H9 (cell line): ENCODE results near the gene SH2D2A. TPM values are rescaled to one million over a fixed set of nuclear protein-coding genes. Genes with fewer than 3 reads are reported as not detected.

Experiments used
- DNase-seq: peaks from one replicate; pipeline ENCODE4 v3.0.0-alpha.2; 2017
- H2AFZ ChIP-seq: one replicate; pipeline ENCODE4 v1.6.1; 2013; ENCODE audit warnings: mild to moderate bottlenecking, low read length, control low read depth, moderate library complexity
- H2AK5ac ChIP-seq: 2 replicates; pipeline ENCODE4 v1.6.1; 2013; ENCODE audit warnings: low read length, control low read depth, mixed read lengths; ENCODE audit not compliant: insufficient read length
- H2BK120ac ChIP-seq: one replicate; pipeline ENCODE4 v1.6.1; 2013; ENCODE audit warnings: low read depth, mild to moderate bottlenecking, low read length, control low read depth, inconsistent platforms; ENCODE audit not compliant: poor library complexity, severe bottlenecking
- H2BK12ac ChIP-seq: 2 replicates; pipeline ENCODE4 v1.6.1; 2013; ENCODE audit warnings: low read length, control low read depth, mixed read lengths, low read depth; ENCODE audit not compliant: insufficient read length
- H2BK15ac ChIP-seq: 2 replicates; pipeline ENCODE4 v1.6.1; 2013; ENCODE audit warnings: low read depth, low read length, control low read depth
- H2BK20ac ChIP-seq: one replicate; pipeline ENCODE4 v1.6.1; 2013; ENCODE audit warnings: low read depth, mild to moderate bottlenecking, low read length, control low read depth, inconsistent platforms; ENCODE audit not compliant: poor library complexity, severe bottlenecking
- H2BK5ac ChIP-seq: 2 replicates; pipeline ENCODE4 v1.6.1; 2013; ENCODE audit warnings: low read length, control low read depth, mixed read lengths; ENCODE audit not compliant: insufficient read length
- H3K14ac ChIP-seq: 2 replicates; pipeline ENCODE4 v1.6.1; 2013; ENCODE audit warnings: low read length, control low read depth; ENCODE audit not compliant: insufficient read depth
- H3K18ac ChIP-seq: 2 replicates; pipeline ENCODE4 v1.6.1; 2013; ENCODE audit warnings: low read depth, mild to moderate bottlenecking, mixed read lengths, low read length, control low read depth; ENCODE audit not compliant: insufficient read length
- H3K23ac ChIP-seq: 2 replicates; pipeline ENCODE4 v1.6.1; 2013; ENCODE audit warnings: low read length, control low read depth, mixed read lengths, low read depth; ENCODE audit not compliant: insufficient read length
- H3K23me2 ChIP-seq: 2 replicates; pipeline ENCODE4 v1.6.1; 2013; ENCODE audit warnings: low read depth, mild to moderate bottlenecking, mixed read lengths, low read length, control low read depth; ENCODE audit not compliant: insufficient read length, poor library complexity, severe bottlenecking
- H3K27ac ChIP-seq: 2 replicates; pipeline ENCODE4 v1.5.1; 2013; ENCODE audit warnings: low read length, control low read depth, mixed read lengths, low read depth; ENCODE audit not compliant: insufficient read length
- H3K27me3 ChIP-seq: 2 replicates; pipeline ENCODE4 v1.6.1; 2013; ENCODE audit warnings: low read length, control low read depth, inconsistent platforms; ENCODE audit not compliant: insufficient read depth
- H3K4ac ChIP-seq: 2 replicates; pipeline ENCODE4 v1.6.1; 2013; ENCODE audit warnings: low read depth, mild to moderate bottlenecking, control low read depth, inconsistent platforms, low read length, moderate library complexity
- H3K4me1 ChIP-seq: 2 replicates; pipeline ENCODE4 v1.6.1; 2013; ENCODE audit warnings: low read length, control low read depth, inconsistent platforms; ENCODE audit not compliant: insufficient read depth
- H3K4me2 ChIP-seq: 2 replicates; pipeline ENCODE4 v1.6.1; 2013; ENCODE audit warnings: low read length, control low read depth, mixed read lengths; ENCODE audit not compliant: insufficient read length, insufficient read depth
- H3K56ac ChIP-seq: 2 replicates; pipeline ENCODE4 v1.6.1; 2013; ENCODE audit warnings: low read depth, mild to moderate bottlenecking, mixed read lengths, low read length, control low read depth; ENCODE audit not compliant: insufficient read length
- H3K79me1 ChIP-seq: 2 replicates; pipeline ENCODE4 v1.6.1; 2013; ENCODE audit warnings: low read depth, mild to moderate bottlenecking, moderate library complexity, low read length, control low read depth, inconsistent platforms; ENCODE audit not compliant: insufficient read depth, poor library complexity, severe bottlenecking
- H3K79me2 ChIP-seq: 2 replicates; pipeline ENCODE4 v1.6.1; 2013; ENCODE audit warnings: low read length, control low read depth, inconsistent platforms; ENCODE audit not compliant: insufficient read depth
- H3K9ac ChIP-seq: 2 replicates; pipeline ENCODE4 v1.6.1; 2013; ENCODE audit warnings: low read length, control low read depth, mixed read lengths; ENCODE audit not compliant: insufficient read length; ENCODE audit errors: extremely low read depth
- H3K9me3 ChIP-seq: one replicate; pipeline ENCODE4 v1.6.1; 2013; ENCODE audit warnings: low read depth, low read length, inconsistent platforms; ENCODE audit not compliant: control insufficient read depth
- H3T11ph ChIP-seq: one replicate; pipeline ENCODE4 v1.6.1; 2013; ENCODE audit warnings: mild to moderate bottlenecking, low read length, control low read depth, inconsistent platforms
- H4K20me1 ChIP-seq: one replicate; pipeline ENCODE4 v1.6.1; 2013; ENCODE audit not compliant: control insufficient read depth, insufficient read length, insufficient read depth
- H4K5ac ChIP-seq: 2 replicates; pipeline ENCODE4 v1.6.1; 2013; ENCODE audit warnings: low read depth, mild to moderate bottlenecking, mixed read lengths, low read length, control low read depth; ENCODE audit not compliant: insufficient read length
- H4K8ac ChIP-seq: replicated peaks from 2 replicates; pipeline ENCODE4 v1.6.1; 2013; ENCODE audit warnings: low read length, control low read depth, mixed read lengths, low read depth; ENCODE audit not compliant: insufficient read length
- H4K91ac ChIP-seq: 2 replicates; pipeline ENCODE4 v1.6.1; 2013; ENCODE audit warnings: low read depth, mild to moderate bottlenecking, moderate library complexity, mixed read lengths, low read length, control low read depth; ENCODE audit not compliant: insufficient read length
- H3K27ac Mint-ChIP-seq, 3 experiments: 2 replicates in 2 of 3; 3 replicates in 1 of 3; pipeline ENCODE4 v1.8.0; 2020 to 2021; ENCODE audit warnings: mixed read lengths in 3 of 3, mild to moderate bottlenecking in 1 of 3, moderate library complexity in 1 of 3
- H3K27me3 Mint-ChIP-seq: 2 replicates; pipeline ENCODE4 v1.8.0; 2021; ENCODE audit warnings: low read depth, mild to moderate bottlenecking, moderate library complexity, mixed read lengths
- H3K36me3 Mint-ChIP-seq, 3 experiments: 2 replicates in 2 of 3; 3 replicates in 1 of 3; pipeline ENCODE4 v1.8.0; 2020 to 2021; ENCODE audit warnings: low read depth in 3 of 3, mixed read lengths in 3 of 3; ENCODE audit not compliant: insufficient read depth in 1 of 3
- H3K4me1 Mint-ChIP-seq, 2 experiments: 2 replicates each; pipeline ENCODE4 v1.8.0; 2020; ENCODE audit warnings: mixed read lengths in 2 of 2
- H3K4me3 Mint-ChIP-seq, 2 experiments: 2 replicates in 1 of 2; 3 replicates in 1 of 2; pipeline ENCODE4 v1.8.0; 2020 to 2021; ENCODE audit warnings: mild to moderate bottlenecking in 2 of 2, mixed read lengths in 2 of 2, moderate library complexity in 1 of 2
- H3K9me3 Mint-ChIP-seq, 2 experiments: 2 replicates in 1 of 2; 3 replicates in 1 of 2; pipeline ENCODE4 v1.8.0; 2020; ENCODE audit warnings: mild to moderate bottlenecking in 2 of 2, mixed read lengths in 2 of 2, moderate library complexity in 1 of 2
- CTCF ChIP-seq: fragments of 200-600 bp; sonication (generic); conservative IDR thresholded peaks from 3 replicates; pipeline ENCODE4 v1.8.0; 2021; ENCODE audit warnings: antibody characterized with exemption, mild to moderate bottlenecking
- WGBS: extraction: QIAGEN DNeasy Blood & Tissue Kit; methylation state at CpG from one replicate; pipeline ENCODE4 v1.1.7; 2013; ENCODE audit warnings: missing lambda C conversion rate, low lambda C conversion rate, mixed read lengths; ENCODE audit not compliant: insufficient read length; ENCODE audit errors: extremely low coverage; 5-methylcytosine and 5-hydroxymethylcytosine counted together
- total RNA-seq: library from RNA; stranded (reverse); gene quantifications from 2 replicates; pipeline ENCODE4 v1.2.1, GENCODE V29; 2021

The SH2D2A gene
- total RNA-seq, 1 experiment from 2014 or later = 2.0 TPM

GRCh38 chr1:156813298-156813697, 3.4 kb downstream of the SH2D2A start:
- no peaks in the 10 kb centered on the region; the same call in 1 of the 2 replicates for H3K4me1 ChIP-seq
- no peak overlapping the region for H4K8ac ChIP-seq
- H3K4me2 ChIP-seq = peak overlapping the region; percentile 46
- H3K9me3 Mint-ChIP-seq = no peaks in the 10 kb centered on the region; a peak in 1 of 5 replicates
- H3K27me3 ChIP-seq = peaks cover 11% of the 10 kb centered on the region; the same call in 1 of the 2 replicates
- H3K56ac ChIP-seq = no peak overlapping the region
- H4K91ac ChIP-seq = no peak overlapping the region
- H4K5ac ChIP-seq = no peak overlapping the region
- H2BK15ac ChIP-seq = no peak overlapping the region
- DNase-seq = no peak
- H3K23ac ChIP-seq = no peak overlapping the region
- H2BK20ac ChIP-seq = no peak overlapping the region
- H2AK5ac ChIP-seq = no peak overlapping the region
- H3K27ac Mint-ChIP-seq = no peak overlapping the region
- peaks cover 22 to 41% of the 10 kb centered on the region in 2 experiments for H3K4me1 Mint-ChIP-seq
- no peaks in the 10 kb centered on the region for H3K9me3 ChIP-seq
- peaks cover 5% of the 10 kb centered on the region for H3K23me2 ChIP-seq
- no peak overlapping the region for H3K4ac ChIP-seq
- no peak overlapping the region for H2BK120ac ChIP-seq
- H3K4me3 Mint-ChIP-seq = peak overlapping the region; percentile 53 to 77
- H4K20me1 ChIP-seq = no peaks in the 10 kb centered on the region
- H3T11ph ChIP-seq = no peak overlapping the region
- H2BK12ac ChIP-seq = no peak overlapping the region
- peaks cover 0 to 7% (median 4%) of the 10 kb centered on the region in 3 experiments; a peak in 3 of 7 replicates for H3K36me3 Mint-ChIP-seq
- no peak overlapping the region for H3K27ac ChIP-seq
- WGBS = no CpG with 5 or more reads among the region's 10 CpGs
- no peaks in the 10 kb centered on the region for H3K79me2 ChIP-seq
- TF ChIP-seq CTCF = no peak
- peaks cover 69% of the 10 kb centered on the region for H3K27me3 Mint-ChIP-seq
- no peak overlapping the region for H2AFZ ChIP-seq
- no peak overlapping the region for H2BK5ac ChIP-seq
- H3K14ac ChIP-seq = peak overlapping the region; percentile 67
- peak overlapping the region; percentile 52 for H3K18ac ChIP-seq
- no peaks in the 10 kb centered on the region for H3K79me1 ChIP-seq
- H3K9ac ChIP-seq = peak overlapping the region; percentile 28
